ENCODE results near the gene KIAA0513.

Gene KIAA0513

GRCh38 chr16:85067426-85067825 lies 39.8 kb downstream of the KIAA0513 start:
- no peak overlapping the region for H4K91ac ChIP-seq (ENCODE audit: low read depth, low read length, poor library complexity)
- H3K27ac ChIP-seq (replicated peaks; ENCODE audit: low read length), result no peak overlapping the region
- H3K23ac ChIP-seq (ENCODE audit: low read depth, low read length, poor library complexity), result no peak overlapping the region
- no peak overlapping the region for H3K4ac ChIP-seq (ENCODE audit: low read length)
- no peak overlapping the region for H2BK12ac ChIP-seq (ENCODE audit: low read length)
- DNase-seq (ENCODE audit: low spot score), result no peak
- peak overlapping the region in 1 of 2 donors; percentile 40 for H3K4me3 ChIP-seq (ENCODE audit: low read length in 2 of 2)
- H3K79me1 ChIP-seq (ENCODE audit: low read depth, low read length), result no peaks in the 10 kb centered on the region
- WGBS, 2 donors (ENCODE audit: extremely low coverage in 2 of 2, insufficient read length in 2 of 2, insufficient replicate concordance in 1 of 2), result no CpG with 5 or more reads among the region's 8 CpGs
- H3K18ac ChIP-seq (ENCODE audit: low read length), result peak overlapping the region; percentile 55
- H2BK15ac ChIP-seq (ENCODE audit: low read length), result no peak overlapping the region
- H2BK120ac ChIP-seq (ENCODE audit: low read depth, low read length), result no peak overlapping the region
- H3K36me3 ChIP-seq (replicated peaks in 1 of 2; ENCODE audit: control insufficient read depth in 2 of 2, insufficient read depth in 2 of 2, low read length in 2 of 2), result peaks cover 0 to 1% of the 10 kb centered on the region in 2 donors
- H3K27me3 ChIP-seq (ENCODE audit: control insufficient read depth in 3 of 3, insufficient read depth in 3 of 3, low read depth in 1 of 3, low read length in 3 of 3), result no peaks in the 10 kb centered on the region
- H2AFZ ChIP-seq (ENCODE audit: low read length), result no peak overlapping the region
- H2BK5ac ChIP-seq (ENCODE audit: low read length), result no peak overlapping the region
- H3K14ac ChIP-seq (ENCODE audit: low read length), result peak overlapping the region; percentile 32
- H3K9ac ChIP-seq (ENCODE audit: low read depth, low read length, poor library complexity), result peak overlapping the region; percentile 30
- no peak overlapping the region for H3K4me2 ChIP-seq (ENCODE audit: insufficient read depth, low read length, poor library complexity, severe bottlenecking)
- no peak overlapping the region for H2AK5ac ChIP-seq (ENCODE audit: low read depth, low read length)
- no peaks in the 10 kb centered on the region for H3K9me3 ChIP-seq (replicated peaks in 1 of 2; ENCODE audit: control insufficient read depth in 2 of 2, insufficient read depth in 1 of 2, low read depth in 1 of 2, low read length in 2 of 2)
- H4K8ac ChIP-seq (ENCODE audit: low read depth, low read length), result no peak overlapping the region
- peaks cover 0 to 9% of the 10 kb centered on the region in 2 donors for H3K4me1 ChIP-seq (ENCODE audit: control insufficient read depth in 2 of 2, insufficient read depth in 1 of 2, low read depth in 1 of 2, low read length in 2 of 2)

GRCh38 chr16:85068746-85069145 lies 41.2 kb downstream of the KIAA0513 start:
- Histone ChIP-seq H3K9ac (ENCODE audit: low read depth, low read length, poor library complexity) (no peak overlapping the region), H3K27ac (replicated peaks; ENCODE audit: low read length) (no peak overlapping the region), H4K8ac (ENCODE audit: low read depth, low read length) (no peak overlapping the region), H3K9me3 (replicated peaks in 1 of 2; ENCODE audit: control insufficient read depth in 2 of 2, insufficient read depth in 1 of 2, low read depth in 1 of 2, low read length in 2 of 2) (no peaks in the 10 kb centered on the region), H4K91ac (ENCODE audit: low read depth, low read length, poor library complexity) (no peak overlapping the region), H3K4me3 (ENCODE audit: low read length in 2 of 2) (no peak overlapping the region), H2BK15ac (ENCODE audit: low read length) (no peak overlapping the region), H3K36me3 (replicated peaks in 1 of 2; ENCODE audit: control insufficient read depth in 2 of 2, insufficient read depth in 2 of 2, low read length in 2 of 2) (peaks cover 0 to 1% of the 10 kb centered on the region in 2 donors), H2AFZ (ENCODE audit: low read length) (no peak overlapping the region), H3K23ac (ENCODE audit: low read depth, low read length, poor library complexity) (no peak overlapping the region), H3K14ac (ENCODE audit: low read length) (no peak overlapping the region), H3K79me1 (ENCODE audit: low read depth, low read length) (peaks cover 1% of the 10 kb centered on the region), H2BK5ac (ENCODE audit: low read length) (no peak overlapping the region), H2AK5ac (ENCODE audit: low read depth, low read length) (no peak overlapping the region), H3K18ac (ENCODE audit: low read length) (no peak overlapping the region), H2BK120ac (ENCODE audit: low read depth, low read length) (no peak overlapping the region), H3K4me1 (ENCODE audit: control insufficient read depth in 2 of 2, insufficient read depth in 1 of 2, low read depth in 1 of 2, low read length in 2 of 2) (peaks cover 0 to 7% of the 10 kb centered on the region in 2 donors), H3K4ac (ENCODE audit: low read length) (no peak overlapping the region), H2BK12ac (ENCODE audit: low read length) (no peak overlapping the region), H3K27me3 (ENCODE audit: control insufficient read depth in 3 of 3, insufficient read depth in 3 of 3, low read depth in 1 of 3, low read length in 3 of 3) (no peaks in the 10 kb centered on the region), H3K4me2 (ENCODE audit: insufficient read depth, low read length, poor library complexity, severe bottlenecking) (no peak overlapping the region)
- no peak for DNase-seq (ENCODE audit: low spot score)
- no CpG with 5 or more reads among the region's 8 CpGs for WGBS, 2 donors (ENCODE audit: extremely low coverage in 2 of 2, insufficient read length in 2 of 2, insufficient replicate concordance in 1 of 2)

- H3K14ac ChIP-seq (ENCODE audit: low read length), result no peak overlapping the region
- H2BK12ac ChIP-seq (ENCODE audit: low read length), result no peak overlapping the region
- no peak overlapping the region for H3K27ac ChIP-seq (replicated peaks; ENCODE audit: low read length)
- H3K18ac ChIP-seq (ENCODE audit: low read length), result peak overlapping the region; percentile 7
- H3K36me3 ChIP-seq (replicated peaks in 1 of 2; ENCODE audit: control insufficient read depth in 2 of 2, insufficient read depth in 2 of 2, low read length in 2 of 2), result peaks cover 0 to 1% of the 10 kb centered on the region in 2 donors
- no peaks in the 10 kb centered on the region for H3K27me3 ChIP-seq (ENCODE audit: control insufficient read depth in 3 of 3, insufficient read depth in 3 of 3, low read depth in 1 of 3, low read length in 3 of 3)
- no CpG with 5 or more reads among the region's 7 CpGs for WGBS, 2 donors (ENCODE audit: extremely low coverage in 2 of 2, insufficient read length in 2 of 2, insufficient replicate concordance in 1 of 2)
- no peak overlapping the region for H2AK5ac ChIP-seq (ENCODE audit: low read depth, low read length)
- H3K9ac ChIP-seq (ENCODE audit: low read depth, low read length, poor library complexity), result no peak overlapping the region
- no peak overlapping the region for H3K4me3 ChIP-seq (ENCODE audit: low read length in 2 of 2)
- H3K4ac ChIP-seq (ENCODE audit: low read length), result no peak overlapping the region
- no peak overlapping the region for H2AFZ ChIP-seq (ENCODE audit: low read length)
- peaks cover 0 to 7% of the 10 kb centered on the region in 2 donors for H3K4me1 ChIP-seq (ENCODE audit: control insufficient read depth in 2 of 2, insufficient read depth in 1 of 2, low read depth in 1 of 2, low read length in 2 of 2)
- no peak overlapping the region for H2BK120ac ChIP-seq (ENCODE audit: low read depth, low read length)
- no peak for DNase-seq (ENCODE audit: low spot score)
- peak overlapping the region; percentile 58 for H3K23ac ChIP-seq (ENCODE audit: low read depth, low read length, poor library complexity)
- H4K91ac ChIP-seq (ENCODE audit: low read depth, low read length, poor library complexity), result no peak overlapping the region
- H3K9me3 ChIP-seq (replicated peaks in 1 of 2; ENCODE audit: control insufficient read depth in 2 of 2, insufficient read depth in 1 of 2, low read depth in 1 of 2, low read length in 2 of 2), result no peaks in the 10 kb centered on the region
- no peak overlapping the region for H2BK15ac ChIP-seq (ENCODE audit: low read length)
- no peak overlapping the region for H2BK5ac ChIP-seq (ENCODE audit: low read length)
- H3K79me1 ChIP-seq (ENCODE audit: low read depth, low read length), result peaks cover 1% of the 10 kb centered on the region
- H4K8ac ChIP-seq (ENCODE audit: low read depth, low read length), result no peak overlapping the region
- H3K4me2 ChIP-seq (ENCODE audit: insufficient read depth, low read length, poor library complexity, severe bottlenecking), result no peak overlapping the region
Observed at GRCh38 chr16:85069171-85069570, 41.6 kb downstream of the KIAA0513 start.

- Histone ChIP-seq H3K4me2 (ENCODE audit: insufficient read depth, low read length, poor library complexity, severe bottlenecking) (no peak overlapping the region), H3K23ac (ENCODE audit: low read depth, low read length, poor library complexity) (no peak overlapping the region), H3K4me1 (ENCODE audit: control insufficient read depth in 2 of 2, insufficient read depth in 1 of 2, low read depth in 1 of 2, low read length in 2 of 2) (peaks cover 5 to 11% of the 10 kb centered on the region in 2 donors), H3K79me1 (ENCODE audit: low read depth, low read length) (peaks cover 1% of the 10 kb centered on the region), H3K14ac (ENCODE audit: low read length) (no peak overlapping the region), H3K27me3 (ENCODE audit: control insufficient read depth in 3 of 3, insufficient read depth in 3 of 3, low read depth in 1 of 3, low read length in 3 of 3) (no peaks in the 10 kb centered on the region), H2BK15ac (ENCODE audit: low read length) (no peak overlapping the region), H2BK120ac (ENCODE audit: low read depth, low read length) (no peak overlapping the region), H3K9ac (ENCODE audit: low read depth, low read length, poor library complexity) (no peak overlapping the region), H3K36me3 (replicated peaks in 1 of 2; ENCODE audit: control insufficient read depth in 2 of 2, insufficient read depth in 2 of 2, low read length in 2 of 2) (no peaks in the 10 kb centered on the region), H4K8ac (ENCODE audit: low read depth, low read length) (no peak overlapping the region), H2AFZ (ENCODE audit: low read length) (peak overlapping the region; percentile 12), H4K91ac (ENCODE audit: low read depth, low read length, poor library complexity) (no peak overlapping the region), H2BK12ac (ENCODE audit: low read length) (no peak overlapping the region), H3K4me3 (ENCODE audit: low read length in 2 of 2) (no peak overlapping the region), H3K18ac (ENCODE audit: low read length) (peak overlapping the region; percentile 31), H3K9me3 (replicated peaks in 1 of 2; ENCODE audit: control insufficient read depth in 2 of 2, insufficient read depth in 1 of 2, low read depth in 1 of 2, low read length in 2 of 2) (no peaks in the 10 kb centered on the region), H2BK5ac (ENCODE audit: low read length) (no peak overlapping the region), H3K4ac (ENCODE audit: low read length) (no peak overlapping the region), H2AK5ac (ENCODE audit: low read depth, low read length) (peak overlapping the region; percentile 41), H3K27ac (replicated peaks; ENCODE audit: low read length) (no peak overlapping the region)
- no CpG with 5 or more reads among the region's 8 CpGs for WGBS, 2 donors (ENCODE audit: extremely low coverage in 2 of 2, insufficient read length in 2 of 2, insufficient replicate concordance in 1 of 2)
- no peak for DNase-seq (ENCODE audit: low spot score)
Observed at GRCh38 chr16:85072076-85072860, 44.7 kb downstream of the KIAA0513 start.
